OCI-LY1 (cell line): ENCODE data around the gene F2RL2.

Source experiments
- H2AFZ ChIP-seq: fragments of 200-600 bp; sonication (generic), shearing (Covaris generic); 2 replicates; pipeline ENCODE4 v1.6.0; 2014; ENCODE audit warnings: antibody characterized with exemption, mild to moderate bottlenecking, low read length
- H3F3A ChIP-seq: fragments of 200-600 bp; sonication (generic), shearing (Covaris generic); 2 replicates; pipeline ENCODE4 v1.6.0; 2014; ENCODE audit warnings: mild to moderate bottlenecking, antibody characterized with exemption, low read length, moderate library complexity; ENCODE audit not compliant: insufficient read depth
- H3K27ac ChIP-seq: fragments of 200-600 bp; sonication (generic); 2 replicates; pipeline ENCODE4 v1.5.1; 2014; ENCODE audit warnings: low read length, mixed run types, mild to moderate bottlenecking, low read depth; ENCODE audit not compliant: poor library complexity, severe bottlenecking
- H3K27me3 ChIP-seq: fragments of 200-600 bp; sonication (generic); 2 replicates; pipeline ENCODE4 v1.6.0; 2014; ENCODE audit warnings: antibody characterized with exemption, mild to moderate bottlenecking, low read length, moderate library complexity; ENCODE audit not compliant: insufficient read depth
- H3K36me3 ChIP-seq: fragments of 200-600 bp; sonication (generic); 2 replicates; pipeline ENCODE4 v1.6.1; 2014; ENCODE audit warnings: mild to moderate bottlenecking, antibody characterized with exemption, low read length, moderate library complexity, mixed read lengths; ENCODE audit not compliant: insufficient read depth
- H3K4me1 ChIP-seq: fragments of 200-600 bp; sonication (generic); 2 replicates; pipeline ENCODE4 v1.5.1; 2014; ENCODE audit warnings: mild to moderate bottlenecking, low read length, moderate library complexity; ENCODE audit not compliant: insufficient read depth, severe bottlenecking
- H3K4me2 ChIP-seq: fragments of 200-600 bp; sonication (generic), shearing (Covaris generic); 2 replicates; pipeline ENCODE4 v1.6.1; 2014; ENCODE audit warnings: low read length
- H3K4me3 ChIP-seq: fragments of 200-600 bp; sonication (generic); 2 replicates; pipeline ENCODE4 v1.5.1; 2014; ENCODE audit warnings: low read length, low read depth, mild to moderate bottlenecking, mixed read lengths; ENCODE audit not compliant: poor library complexity, severe bottlenecking
- H3K79me2 ChIP-seq: fragments of 200-600 bp; shearing (Covaris generic); 2 replicates; pipeline ENCODE4 v1.6.1; 2016; ENCODE audit warnings: mixed run types, low read length, mixed read lengths; ENCODE audit not compliant: insufficient read depth
- H3K9ac ChIP-seq: fragments of 200-600 bp; sonication (generic), shearing (Covaris generic); 2 replicates; pipeline ENCODE4 v1.6.1; 2014; ENCODE audit warnings: mild to moderate bottlenecking, low read length, mixed read lengths
- H3K9me2 ChIP-seq: fragments of 200-600 bp; sonication (generic), shearing (Covaris generic); 2 replicates; pipeline ENCODE4 v1.6.1; 2014; ENCODE audit warnings: low read depth, mild to moderate bottlenecking, low read length, mixed read lengths
- H3K9me3 ChIP-seq: fragments of 200-600 bp; shearing (Covaris generic); 2 replicates; pipeline ENCODE4 v1.6.1; 2014; ENCODE audit warnings: low read length, mixed read lengths
- H4K20me1 ChIP-seq: fragments of 200-600 bp; sonication (generic), shearing (Covaris generic); 2 replicates; pipeline ENCODE4 v1.6.0; 2016; ENCODE audit warnings: mild to moderate bottlenecking, low read length; ENCODE audit not compliant: insufficient read depth
- EZH2 ChIP-seq: fragments of 200-600 bp; sonication (generic), shearing (Covaris generic); IDR thresholded peaks from 2 replicates; pipeline ENCODE4 v1.8.0; 2017; ENCODE audit warnings: borderline replicate concordance, mixed run types, mild to moderate bottlenecking, antibody characterized with exemption, low read length, moderate library complexity, mixed read lengths
- TF ChIP-seq, protein P1 (sequence below): fragments of 200-600 bp; sonication (generic), shearing (Covaris generic); IDR thresholded peaks from 2 replicates; pipeline ENCODE4 v1.5.1; 2017; ENCODE audit warnings: mild to moderate bottlenecking, antibody characterized with exemption, low read length, moderate library complexity, mixed read lengths

Gene F2RL2

GRCh38 chr5:76582230-76583162, 40.7 kb downstream of the F2RL2 start:
- no peak for TF ChIP-seq EZH2
- TF ChIP-seq, protein P1, sequence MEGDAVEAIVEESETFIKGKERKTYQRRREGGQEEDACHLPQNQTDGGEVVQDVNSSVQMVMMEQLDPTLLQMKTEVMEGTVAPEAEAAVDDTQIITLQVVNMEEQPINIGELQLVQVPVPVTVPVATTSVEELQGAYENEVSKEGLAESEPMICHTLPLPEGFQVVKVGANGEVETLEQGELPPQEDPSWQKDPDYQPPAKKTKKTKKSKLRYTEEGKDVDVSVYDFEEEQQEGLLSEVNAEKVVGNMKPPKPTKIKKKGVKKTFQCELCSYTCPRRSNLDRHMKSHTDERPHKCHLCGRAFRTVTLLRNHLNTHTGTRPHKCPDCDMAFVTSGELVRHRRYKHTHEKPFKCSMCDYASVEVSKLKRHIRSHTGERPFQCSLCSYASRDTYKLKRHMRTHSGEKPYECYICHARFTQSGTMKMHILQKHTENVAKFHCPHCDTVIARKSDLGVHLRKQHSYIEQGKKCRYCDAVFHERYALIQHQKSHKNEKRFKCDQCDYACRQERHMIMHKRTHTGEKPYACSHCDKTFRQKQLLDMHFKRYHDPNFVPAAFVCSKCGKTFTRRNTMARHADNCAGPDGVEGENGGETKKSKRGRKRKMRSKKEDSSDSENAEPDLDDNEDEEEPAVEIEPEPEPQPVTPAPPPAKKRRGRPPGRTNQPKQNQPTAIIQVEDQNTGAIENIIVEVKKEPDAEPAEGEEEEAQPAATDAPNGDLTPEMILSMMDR: no peak
- Histone ChIP-seq H3K79me2 (no peaks in the 10 kb centered on the region), H3F3A (no peaks in the 10 kb centered on the region), H2AFZ (no peak overlapping the region), H3K27me3 (no peaks in the 10 kb centered on the region), H3K9me2 (no peaks in the 10 kb centered on the region), H4K20me1 (no peaks in the 10 kb centered on the region), H3K9me3 (no peaks in the 10 kb centered on the region), H3K36me3 (no peaks in the 10 kb centered on the region), H3K9ac (no peak overlapping the region), H3K27ac (no peak overlapping the region), H3K4me2 (no peak overlapping the region), H3K4me3 (no peak overlapping the region), H3K4me1 (peaks cover 10% of the 10 kb centered on the region)

DNA sequence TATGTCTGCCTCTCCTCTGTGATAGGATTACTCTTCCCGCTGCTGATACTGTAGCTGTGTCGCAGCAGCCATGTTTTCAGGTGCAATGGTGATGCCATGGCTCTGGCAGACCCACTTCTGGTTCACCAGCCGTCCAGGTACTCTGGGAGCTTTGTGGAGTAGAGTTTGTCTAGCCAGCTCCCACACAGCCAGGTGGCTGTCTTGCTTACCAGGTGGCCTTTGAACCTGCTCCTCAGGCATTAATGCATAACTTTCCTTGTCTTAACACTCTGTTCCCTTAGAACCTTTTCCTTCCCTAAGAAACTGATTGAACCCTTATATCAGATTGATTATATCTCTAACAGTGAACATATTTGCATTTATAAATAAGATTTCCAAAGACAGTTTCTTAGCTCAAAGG, 42.2 kb downstream of the F2RL2 start:
- H3K9me2 ChIP-seq: no peaks in the 10 kb centered on the region
- H3F3A ChIP-seq: no peaks in the 10 kb centered on the region
- no peaks in the 10 kb centered on the region for H3K27me3 ChIP-seq
- no peaks in the 10 kb centered on the region for H3K36me3 ChIP-seq
- no peaks in the 10 kb centered on the region for H4K20me1 ChIP-seq
- peaks cover 10% of the 10 kb centered on the region for H3K4me1 ChIP-seq
- H3K27ac ChIP-seq: no peak overlapping the region
- no peak for TF ChIP-seq EZH2
- TF ChIP-seq, protein P1: no peak
- H2AFZ ChIP-seq: no peak overlapping the region
- no peak overlapping the region for H3K4me2 ChIP-seq
- H3K9me3 ChIP-seq: no peaks in the 10 kb centered on the region
- H3K79me2 ChIP-seq: no peaks in the 10 kb centered on the region
- no peak overlapping the region for H3K9ac ChIP-seq
- no peak overlapping the region for H3K4me3 ChIP-seq

GRCh38 chr5:76579166-76579937, 43.9 kb downstream of the F2RL2 start:
- H3K4me1 ChIP-seq: peaks cover 10% of the 10 kb centered on the region
- H3K9me3 ChIP-seq: no peaks in the 10 kb centered on the region
- no peaks in the 10 kb centered on the region for H3K27me3 ChIP-seq
- no peak overlapping the region for H3K4me2 ChIP-seq
- no peaks in the 10 kb centered on the region for H3F3A ChIP-seq
- no peaks in the 10 kb centered on the region for H3K9me2 ChIP-seq
- no peaks in the 10 kb centered on the region for H3K79me2 ChIP-seq
- H2AFZ ChIP-seq: no peak overlapping the region
- TF ChIP-seq, protein P1: no peak
- TF ChIP-seq EZH2: no peak
- no peak overlapping the region for H3K4me3 ChIP-seq
- H4K20me1 ChIP-seq: no peaks in the 10 kb centered on the region
- no peak overlapping the region for H3K27ac ChIP-seq
- H3K36me3 ChIP-seq: no peaks in the 10 kb centered on the region
- no peak overlapping the region for H3K9ac ChIP-seq
